IPS-18a (cell line): ENCODE results near the gene SHISA6.

ENCODE experiments used
- H3K27ac ChIP-seq: one replicate; pipeline ENCODE4 v1.5.1; 2013; ENCODE audit warnings: low read length
- H3K27me3 ChIP-seq: one replicate; pipeline ENCODE4 v1.6.1; 2013; ENCODE audit warnings: mild to moderate bottlenecking, low read length; ENCODE audit not compliant: control insufficient read depth, insufficient read depth
- H3K36me3 ChIP-seq: one replicate; pipeline ENCODE4 v1.6.1; 2013; ENCODE audit warnings: low read depth, low read length; ENCODE audit not compliant: control insufficient read depth
- H3K4me1 ChIP-seq: one replicate; pipeline ENCODE4 v1.6.1; 2013; ENCODE audit warnings: low read depth, low read length; ENCODE audit not compliant: control insufficient read depth
- H3K4me3 ChIP-seq: one replicate; pipeline ENCODE4 v1.5.1; 2013; ENCODE audit warnings: low read length
- H3K9ac ChIP-seq: one replicate; pipeline ENCODE4 v1.6.1; 2013; ENCODE audit warnings: mild to moderate bottlenecking, low read length, moderate library complexity
- H3K9me3 ChIP-seq: one replicate; pipeline ENCODE4 v1.6.1; 2013; ENCODE audit warnings: low read depth, low read length; ENCODE audit not compliant: control insufficient read depth

Gene SHISA6

DNA sequence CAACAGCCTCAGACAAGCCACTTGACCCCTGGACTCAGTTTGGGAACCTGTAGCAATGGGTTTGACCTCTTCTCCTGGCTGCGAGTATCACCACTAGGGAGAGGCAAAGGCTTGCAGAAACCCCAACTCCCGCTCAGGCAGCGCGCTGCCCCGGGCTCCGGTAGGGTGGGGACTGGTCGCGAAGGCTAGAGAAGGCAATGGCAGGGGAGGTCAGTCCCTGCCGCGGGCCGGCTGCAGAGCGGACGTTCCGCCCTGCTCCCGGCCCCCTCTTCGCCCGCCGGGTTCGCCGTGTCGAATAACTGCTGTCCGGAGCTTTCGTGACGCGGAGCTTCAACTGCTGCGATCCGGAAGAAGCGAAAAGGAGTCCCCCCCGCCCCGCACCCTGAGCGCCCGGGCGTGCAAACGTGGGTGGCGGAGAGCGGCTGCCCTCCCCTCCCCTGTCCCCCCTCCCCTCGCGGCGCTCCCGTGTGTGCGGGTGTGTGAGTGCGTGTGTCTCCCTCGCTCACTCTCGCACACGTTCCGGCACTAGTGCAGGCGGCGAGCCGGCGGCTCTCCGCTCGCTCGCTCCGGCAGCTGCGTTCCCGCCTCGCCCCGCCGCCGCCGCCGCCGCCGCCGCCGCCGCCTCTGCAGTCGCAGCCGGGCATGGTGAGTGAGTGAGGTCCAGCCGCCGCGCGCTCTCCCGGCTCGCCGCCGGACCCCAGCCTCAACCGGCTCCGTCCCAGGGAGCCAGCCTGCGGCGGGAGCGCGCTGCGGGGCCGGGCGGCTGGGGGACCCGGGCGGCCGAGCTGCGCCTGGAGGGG lies 772 bp upstream of the SHISA6 start:
- Histone ChIP-seq H3K9me3 (no peaks in the 10 kb centered on the region), H3K4me3 (peak overlapping the region; percentile 59), H3K4me1 (peaks cover 26% of the 10 kb centered on the region), H3K27me3 (peaks cover 69% of the 10 kb centered on the region), H3K9ac (no peak overlapping the region), H3K36me3 (no peaks in the 10 kb centered on the region), H3K27ac (no peak overlapping the region)

DNA sequence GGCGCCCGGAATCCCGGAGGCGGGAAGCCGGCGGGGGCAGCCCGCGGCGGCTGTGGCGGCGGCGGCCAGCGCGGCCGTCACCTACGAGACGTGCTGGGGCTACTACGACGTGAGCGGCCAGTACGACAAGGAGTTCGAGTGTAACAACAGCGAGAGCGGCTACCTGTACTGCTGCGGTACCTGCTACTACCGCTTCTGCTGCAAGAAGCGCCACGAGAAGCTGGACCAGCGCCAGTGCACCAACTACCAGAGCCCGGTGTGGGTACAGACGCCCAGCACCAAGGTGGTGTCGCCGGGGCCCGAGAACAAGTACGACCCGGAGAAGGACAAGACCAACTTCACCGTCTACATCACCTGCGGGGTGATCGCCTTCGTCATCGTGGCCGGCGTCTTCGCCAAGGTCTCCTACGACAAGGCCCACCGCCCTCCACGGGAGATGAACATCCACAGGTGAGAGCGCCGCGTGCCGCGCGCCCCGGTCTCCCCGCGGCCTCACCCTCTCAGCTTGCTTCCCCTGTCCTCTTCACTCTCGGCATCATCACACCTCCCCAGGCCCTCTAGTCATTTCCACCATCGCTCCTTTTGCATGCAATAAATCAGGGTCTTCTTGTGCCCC lies 706 bp downstream of the SHISA6 start:
- H3K9ac ChIP-seq, result no peak overlapping the region
- peak overlapping the region; percentile 49 for H3K4me3 ChIP-seq
- no peaks in the 10 kb centered on the region for H3K9me3 ChIP-seq
- peaks cover 71% of the 10 kb centered on the region for H3K27me3 ChIP-seq
- no peaks in the 10 kb centered on the region for H3K36me3 ChIP-seq
- H3K27ac ChIP-seq, result no peak overlapping the region
- H3K4me1 ChIP-seq, result peaks cover 27% of the 10 kb centered on the region

DNA sequence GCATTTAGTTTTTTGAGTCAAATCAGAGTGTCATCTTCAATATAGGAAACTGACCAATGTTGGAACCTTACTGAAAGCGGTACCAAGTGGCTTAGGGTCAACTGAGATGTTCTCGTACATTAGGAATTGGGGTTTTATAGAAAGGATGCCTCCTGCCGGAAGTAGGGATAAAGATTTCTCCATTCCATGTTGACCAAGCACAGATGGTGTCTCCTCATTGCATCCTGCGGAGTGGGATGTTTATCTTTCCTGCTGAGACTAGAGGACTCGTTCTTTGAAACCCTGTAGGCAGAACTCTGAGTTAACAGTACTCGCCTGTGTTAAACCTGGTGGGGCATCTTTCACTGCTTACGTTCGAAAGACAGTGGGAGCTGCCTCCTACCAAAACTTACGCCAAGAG lies 1.4 kb downstream of the SHISA6 start:
- Histone ChIP-seq H3K9me3 (no peaks in the 10 kb centered on the region), H3K36me3 (no peaks in the 10 kb centered on the region), H3K27me3 (peaks cover 70% of the 10 kb centered on the region), H3K27ac (no peak overlapping the region), H3K9ac (no peak overlapping the region), H3K4me3 (peak overlapping the region; percentile 49), H3K4me1 (peaks cover 27% of the 10 kb centered on the region)

DNA sequence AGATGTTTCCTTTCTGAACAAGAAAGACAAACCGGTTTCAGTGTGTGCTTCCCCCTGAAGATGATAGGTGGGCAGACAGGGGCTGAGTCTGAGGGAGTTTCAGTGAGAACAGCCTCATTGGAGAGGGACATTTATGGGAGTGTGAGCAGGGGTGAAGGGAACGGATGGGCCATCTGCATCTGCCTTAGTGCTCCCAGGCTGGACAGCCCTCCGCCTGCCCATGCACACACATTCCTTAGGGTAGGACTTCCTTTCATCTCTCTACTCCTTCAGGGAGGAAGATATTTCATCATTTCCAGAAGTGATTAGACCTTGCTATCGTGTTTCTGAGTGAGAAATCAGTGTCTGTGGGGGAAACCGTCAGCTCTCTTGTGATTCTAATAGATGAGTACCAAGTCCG lies 3.8 kb downstream of the SHISA6 start:
- Histone ChIP-seq H3K36me3 (no peaks in the 10 kb centered on the region), H3K27ac (no peak overlapping the region), H3K9me3 (no peaks in the 10 kb centered on the region), H3K27me3 (peaks cover 46% of the 10 kb centered on the region), H3K4me1 (peaks cover 13% of the 10 kb centered on the region), H3K4me3 (no peak overlapping the region), H3K9ac (no peak overlapping the region)

DNA sequence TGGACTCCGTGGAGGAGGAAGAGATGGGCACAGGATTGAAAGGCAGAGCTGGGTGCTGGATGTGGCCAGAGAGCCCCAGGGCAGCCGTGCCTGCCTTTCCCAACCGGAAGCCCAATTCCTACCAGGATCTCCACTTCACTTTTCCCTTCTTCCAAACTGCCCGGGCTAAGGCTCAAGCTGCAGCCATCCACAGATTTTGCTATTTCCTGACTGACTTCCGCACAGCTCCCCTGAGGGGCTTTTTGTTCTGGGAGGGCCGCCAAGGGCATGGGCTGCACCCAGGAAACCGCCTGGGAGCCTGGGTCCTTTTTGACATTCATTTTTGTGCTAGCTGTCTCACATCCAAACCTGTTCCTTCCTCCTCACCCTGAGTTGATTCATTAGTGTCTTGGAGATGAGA lies 4.2 kb downstream of the SHISA6 start:
- no peaks in the 10 kb centered on the region for H3K9me3 ChIP-seq
- no peak overlapping the region for H3K4me3 ChIP-seq
- H3K27me3 ChIP-seq, result peaks cover 42% of the 10 kb centered on the region
- peaks cover 13% of the 10 kb centered on the region for H3K4me1 ChIP-seq
- no peak overlapping the region for H3K27ac ChIP-seq
- H3K36me3 ChIP-seq, result no peaks in the 10 kb centered on the region
- no peak overlapping the region for H3K9ac ChIP-seq

DNA sequence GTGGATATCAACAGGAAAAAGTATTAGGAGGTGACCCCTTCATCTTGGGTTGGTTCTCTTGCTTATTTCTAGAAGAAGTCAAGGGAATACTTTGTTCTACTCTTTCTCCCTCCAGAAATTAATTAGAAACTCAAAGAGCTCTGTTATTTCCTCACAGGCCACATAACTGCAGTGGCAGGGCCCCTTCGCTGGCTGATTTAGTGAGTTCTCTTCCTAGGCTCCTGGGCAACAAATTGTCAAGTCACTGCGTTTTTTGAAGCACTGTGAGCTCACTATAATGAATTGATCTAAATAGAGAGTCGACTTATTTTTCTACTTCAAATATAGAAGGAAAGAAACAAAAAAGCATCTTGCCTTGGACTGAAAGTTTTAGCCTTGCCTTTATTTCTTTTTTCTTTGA lies 4.8 kb downstream of the SHISA6 start:
- H3K9ac ChIP-seq, result no peak overlapping the region
- no peaks in the 10 kb centered on the region for H3K36me3 ChIP-seq
- no peak overlapping the region for H3K27ac ChIP-seq
- H3K27me3 ChIP-seq, result peaks cover 41% of the 10 kb centered on the region
- H3K9me3 ChIP-seq, result no peaks in the 10 kb centered on the region
- H3K4me3 ChIP-seq, result no peak overlapping the region
- peaks cover 13% of the 10 kb centered on the region for H3K4me1 ChIP-seq

DNA sequence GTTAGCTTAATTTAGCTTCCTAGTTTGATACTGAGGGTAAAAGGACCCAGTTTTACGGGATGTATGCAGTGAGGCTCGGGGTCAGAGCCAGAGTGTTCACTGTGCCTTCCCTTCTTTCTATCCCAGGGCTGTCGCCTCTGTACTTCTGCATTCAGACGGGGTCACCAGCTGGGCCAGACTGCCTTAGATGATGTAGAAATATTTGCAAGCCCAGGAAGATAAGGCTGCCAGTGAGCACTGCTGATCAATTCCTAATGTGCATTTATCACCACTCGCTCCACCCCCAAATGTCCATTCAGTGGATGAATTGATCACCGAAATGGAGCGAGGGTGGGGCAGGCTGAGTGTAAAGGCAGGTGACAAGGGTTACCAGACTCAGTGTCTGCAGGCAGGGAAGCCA lies 9.1 kb downstream of the SHISA6 start:
- Histone ChIP-seq H3K4me1 (peaks cover 2% of the 10 kb centered on the region), H3K27ac (no peak overlapping the region), H3K9ac (no peak overlapping the region), H3K36me3 (no peaks in the 10 kb centered on the region), H3K9me3 (no peaks in the 10 kb centered on the region), H3K4me3 (no peak overlapping the region), H3K27me3 (peaks cover 3% of the 10 kb centered on the region)

DNA sequence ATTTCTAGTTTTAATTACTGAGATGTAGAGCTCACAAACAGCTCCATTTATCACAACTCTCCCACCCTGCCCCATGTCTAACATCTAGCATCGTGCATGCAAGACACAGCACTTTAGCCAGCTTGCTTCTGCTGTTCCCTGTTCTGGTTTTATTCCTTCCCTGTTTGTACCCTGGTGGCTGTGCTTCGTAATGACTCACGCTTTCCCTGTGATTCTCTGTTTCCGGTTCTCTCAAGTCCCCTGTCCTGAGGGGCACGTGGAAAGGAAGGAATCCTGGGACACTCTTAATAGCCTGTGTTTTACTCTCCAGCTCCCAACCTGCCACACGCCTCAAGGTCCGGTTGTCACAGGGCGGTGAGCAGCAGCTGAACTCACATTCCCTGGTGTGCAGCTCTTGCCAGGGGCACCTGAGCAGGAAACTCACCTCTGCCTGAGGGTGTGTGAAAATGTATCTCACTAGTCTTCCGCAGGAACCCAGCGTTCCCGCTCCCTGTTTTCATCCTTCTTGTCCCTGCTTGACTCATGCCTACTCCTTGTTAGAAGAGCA lies 10.6 kb downstream of the SHISA6 start:
- Histone ChIP-seq H3K36me3 (no peaks in the 10 kb centered on the region), H3K27ac (no peak overlapping the region), H3K4me3 (no peak overlapping the region), H3K9ac (no peak overlapping the region), H3K27me3 (no peaks in the 10 kb centered on the region), H3K4me1 (peaks cover 2% of the 10 kb centered on the region), H3K9me3 (no peaks in the 10 kb centered on the region)

DNA sequence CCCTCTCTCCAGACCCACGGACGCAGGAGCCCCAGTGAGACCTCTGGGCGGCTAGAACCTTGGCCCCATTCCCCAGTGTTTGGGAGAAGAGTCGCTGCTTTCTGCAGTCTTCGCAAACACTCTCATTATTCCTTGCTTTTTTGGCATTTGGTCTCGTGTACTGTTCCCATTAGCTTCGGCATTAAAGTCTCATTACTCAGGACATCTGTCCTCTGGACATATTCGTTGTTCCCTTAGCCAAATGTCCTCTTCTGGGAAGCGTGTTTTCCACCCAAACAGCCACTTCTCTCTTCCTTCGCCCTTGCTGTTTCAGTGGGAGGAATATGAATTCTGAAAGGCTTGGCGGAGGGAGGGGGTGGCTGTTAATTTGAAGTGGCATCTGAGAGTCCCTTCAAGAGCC lies 11.1 kb downstream of the SHISA6 start:
- no peak overlapping the region for H3K4me3 ChIP-seq
- no peak overlapping the region for H3K9ac ChIP-seq

DNA sequence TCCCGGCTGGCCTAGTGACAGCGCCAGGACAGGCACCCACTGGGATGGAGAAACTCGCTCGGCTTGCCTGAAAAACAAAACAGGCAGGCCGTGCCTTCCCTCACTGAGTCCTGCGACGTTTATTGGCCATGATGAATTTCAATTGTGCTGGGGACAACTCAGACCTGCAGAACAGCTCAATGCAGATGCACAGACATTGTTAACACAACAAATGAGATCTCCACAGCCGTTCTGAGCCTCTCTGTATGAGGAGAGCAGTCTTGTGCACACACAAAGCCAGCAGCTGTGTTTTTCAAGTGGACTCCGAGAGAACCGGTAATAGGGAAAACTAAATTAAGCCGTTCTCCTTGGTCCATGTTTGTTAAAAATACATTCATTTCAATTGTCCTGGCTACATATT lies 15.9 kb downstream of the SHISA6 start:
- Histone ChIP-seq H3K9ac (no peak overlapping the region), H3K27ac (no peak overlapping the region), H3K36me3 (no peaks in the 10 kb centered on the region), H3K27me3 (no peaks in the 10 kb centered on the region), H3K4me3 (no peak overlapping the region), H3K9me3 (no peaks in the 10 kb centered on the region), H3K4me1 (peaks cover 9% of the 10 kb centered on the region)

More for the DNA sequence above, 11.1 kb downstream of the SHISA6 start:
- peaks cover 8% of the 10 kb centered on the region for H3K4me1 ChIP-seq
- no peak overlapping the region for H3K27ac ChIP-seq
- H3K27me3 ChIP-seq, result no peaks in the 10 kb centered on the region
- H3K9me3 ChIP-seq, result no peaks in the 10 kb centered on the region
- H3K36me3 ChIP-seq, result no peaks in the 10 kb centered on the region

DNA sequence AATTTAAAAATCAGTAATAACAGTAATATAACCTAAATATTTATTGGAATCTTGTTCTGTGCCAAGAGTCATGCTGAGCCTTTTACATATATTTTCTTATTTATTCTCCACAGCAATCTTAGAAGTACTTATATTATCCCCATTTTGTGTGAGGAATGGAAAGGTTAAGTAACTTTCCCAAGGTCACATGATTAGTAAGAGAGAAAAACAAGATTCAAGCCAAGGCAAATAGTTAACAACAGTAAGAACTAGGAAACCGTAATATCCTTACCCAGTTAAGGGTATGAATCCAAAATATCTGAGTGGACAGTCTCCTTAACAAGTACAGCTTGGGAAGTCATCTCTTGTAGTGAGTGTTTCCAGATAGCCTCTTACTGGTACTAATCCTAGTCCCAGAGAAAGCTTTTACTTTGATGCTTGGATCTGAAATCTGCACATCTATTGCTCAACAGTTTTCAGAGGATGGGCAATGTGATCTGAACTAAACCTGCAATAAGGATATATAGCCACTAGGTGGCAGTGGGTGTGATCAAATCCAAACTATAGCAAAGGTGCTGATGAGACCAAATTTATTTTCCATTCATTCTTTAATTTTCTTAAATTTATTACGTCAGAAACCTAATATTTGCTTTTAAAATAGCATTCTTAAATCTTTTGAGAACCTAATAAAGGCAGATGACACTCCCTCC lies 23.3 kb downstream of the SHISA6 start:
- H3K36me3 ChIP-seq, result no peaks in the 10 kb centered on the region

More for the DNA sequence above, 23.3 kb downstream of the SHISA6 start:
- H3K27me3 ChIP-seq, result no peaks in the 10 kb centered on the region
- no peak overlapping the region for H3K4me3 ChIP-seq
- no peak overlapping the region for H3K27ac ChIP-seq
- H3K9ac ChIP-seq, result no peak overlapping the region
- peaks cover 8% of the 10 kb centered on the region for H3K9me3 ChIP-seq
- no peaks in the 10 kb centered on the region for H3K4me1 ChIP-seq
